ENCODE measurements around the gene CHP2. TPM values are rescaled to one million over a fixed set of nuclear protein-coding genes. Genes with fewer than 3 reads are reported as not detected.

The CHP2 gene
- total and polyA plus RNA-seq, 2 donors (not counting 3 experiments of a cell fraction or from before 2014, with no cell fraction given) = not detected

DNA sequence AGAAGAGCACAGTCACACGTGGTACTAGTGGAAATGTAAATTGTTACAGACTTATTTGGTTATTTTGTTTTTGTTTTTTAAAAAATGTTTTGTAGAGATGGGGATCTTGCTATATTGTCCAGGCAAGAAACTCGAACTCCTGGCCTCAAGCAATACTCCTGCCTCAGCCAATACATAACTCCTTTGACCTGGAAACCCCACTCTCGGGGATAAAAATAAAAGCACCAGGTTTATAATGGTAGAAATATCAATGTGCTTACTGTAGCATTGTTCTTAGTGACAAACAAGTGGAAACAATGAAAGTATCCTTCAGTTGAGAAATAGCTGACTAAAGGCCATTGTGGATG lies 30.1 kb upstream of the CHP2 start:
- intact Hi-C loops (cut with micrococcal nuclease) = no loop called here
- CTCF ChIA-PET = interaction anchor here (1.5 kb wide), 1 partner anchor 285 kb away, joined by 3 read pairs; no protein-coding TSS in a partner anchor

GRCh38 chr16:23726710-23727109 lies 28.1 kb upstream of the CHP2 start:
- Histone ChIP-seq H3K27ac (ENCODE audit: insufficient read depth, low read depth, low read length) (no peak overlapping the region), H3K4me2 (ENCODE audit: insufficient read depth, low read length) (no peak overlapping the region), H2AFZ (ENCODE audit: low read depth, low read length) (no peak overlapping the region), H3K79me2 (ENCODE audit: control insufficient read depth, insufficient read depth, low read length) (no peaks in the 10 kb centered on the region), H3K27me3 (ENCODE audit: control insufficient read depth in 2 of 2, insufficient read depth in 2 of 2, low read length in 2 of 2) (no peaks in the 10 kb centered on the region), H3K36me3 (ENCODE audit: control insufficient read depth in 2 of 2, extremely low read depth in 1 of 2, insufficient read depth in 2 of 2, low read length in 2 of 2) (no peaks in the 10 kb centered on the region), H3K4me3 (replicated peaks in 1 of 3; ENCODE audit: insufficient read depth in 1 of 3, low read depth in 1 of 3, low read length in 3 of 3) (no peak overlapping the region), H3K9me1 (replicated peaks; ENCODE audit: control insufficient read depth, extremely low read depth, insufficient read depth, low read length) (no peaks in the 10 kb centered on the region), H3K9me3 (replicated peaks; ENCODE audit: control insufficient read depth, insufficient read depth, low read length) (no peaks in the 10 kb centered on the region), H3K4me1 (ENCODE audit: control insufficient read depth, extremely low read depth, insufficient read depth, low read length) (no peaks in the 10 kb centered on the region), H3K9ac (replicated peaks; ENCODE audit: extremely low read depth, insufficient read depth, low read length) (no peak overlapping the region), H4K20me1 (replicated peaks; ENCODE audit: control insufficient read depth, extremely low read depth, insufficient read depth, low read length) (no peaks in the 10 kb centered on the region)
- intact Hi-C loops (cut with micrococcal nuclease) = loop anchor here (1.0 kb wide), 1 partner anchor 169 kb away; the partner anchor contains the start of genes EARS2 and UBFD1
- ChIA-PET CTCF (interaction anchor here (1.1 to 2.7 kb wide), 6 partner anchors 11 to 344 kb away, joined by 3 to 13 read pairs (median 6); no protein-coding TSS in a partner anchor), POLR2A (no interaction called here)
- TF ChIP-seq POLR2A (IDR thresholded peaks at IDR 0.05; ENCODE audit: low read depth, low read length) (no peak), MYC (IDR thresholded peaks at IDR 0.05; ENCODE audit: low read depth, low read length) (no peak), EZH2 (IDR thresholded peaks at IDR 0.05; ENCODE audit: borderline replicate concordance, low read depth, low read length, severe bottlenecking) (no peak), FOS (IDR thresholded peaks at IDR 0.05; ENCODE audit: borderline replicate concordance, insufficient read depth, low read length) (no peak), POLR2AphosphoS5 (IDR thresholded peaks at IDR 0.05; ENCODE audit: insufficient read depth, low read depth, low read length) (no peak), CTCF (IDR thresholded peaks at IDR 0.05; ENCODE audit: extremely low read depth in 1 of 2, insufficient read depth in 1 of 2, low read depth in 1 of 2, low read length in 2 of 2) (no peak), GATA2 (IDR thresholded peaks at IDR 0.05; ENCODE audit: insufficient read depth, insufficient read length, low read depth, low read length) (no peak), JUN (IDR thresholded peaks at IDR 0.05; ENCODE audit: borderline replicate concordance, insufficient read depth, insufficient read length, low read depth) (no peak)
- TF ChIP-seq, protein P1, sequence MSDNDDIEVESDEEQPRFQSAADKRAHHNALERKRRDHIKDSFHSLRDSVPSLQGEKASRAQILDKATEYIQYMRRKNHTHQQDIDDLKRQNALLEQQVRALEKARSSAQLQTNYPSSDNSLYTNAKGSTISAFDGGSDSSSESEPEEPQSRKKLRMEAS (IDR thresholded peaks at IDR 0.05; ENCODE audit: insufficient read depth, insufficient read length) = no peak
- dilution Hi-C loops (cut with MboI; ENCODE audit: extremely low pct_ligation_motif_present, low sequenced_read_pairs) = no loop called here
- DNase-seq (ENCODE audit: low read depth, low spot score) = no peak
- BruUV-seq (replicated peaks) = no TSS peak
- no peak for FAIRE-seq

More for the DNA sequence above, 30.1 kb upstream of the CHP2 start:
- no peaks in the 10 kb centered on the region for H3K9me1 ChIP-seq (replicated peaks; ENCODE audit: control insufficient read depth, extremely low read depth, insufficient read depth, low read length)
- no peak overlapping the region for H2AFZ ChIP-seq (ENCODE audit: low read depth, low read length)
- H3K9me3 ChIP-seq (replicated peaks; ENCODE audit: control insufficient read depth, insufficient read depth, low read length) = no peaks in the 10 kb centered on the region
- POLR2A ChIA-PET = no interaction called here
- no peaks in the 10 kb centered on the region for H3K27me3 ChIP-seq (ENCODE audit: control insufficient read depth in 2 of 2, insufficient read depth in 2 of 2, low read length in 2 of 2)
- H3K4me2 ChIP-seq (ENCODE audit: insufficient read depth, low read length) = no peak overlapping the region
- BruUV-seq (replicated peaks) = no TSS peak
- no peak for TF ChIP-seq POLR2A (IDR thresholded peaks at IDR 0.05; ENCODE audit: low read depth, low read length)
- TF ChIP-seq FOS (IDR thresholded peaks at IDR 0.05; ENCODE audit: borderline replicate concordance, insufficient read depth, low read length) = no peak
- TF ChIP-seq, protein P1 (IDR thresholded peaks at IDR 0.05; ENCODE audit: insufficient read depth, insufficient read length) = no peak
- TF ChIP-seq POLR2AphosphoS5 (IDR thresholded peaks at IDR 0.05; ENCODE audit: insufficient read depth, low read depth, low read length) = no peak
- no peak for TF ChIP-seq JUN (IDR thresholded peaks at IDR 0.05; ENCODE audit: borderline replicate concordance, insufficient read depth, insufficient read length, low read depth)
- H3K4me3 ChIP-seq (replicated peaks in 1 of 3; ENCODE audit: insufficient read depth in 1 of 3, low read depth in 1 of 3, low read length in 3 of 3) = no peak overlapping the region
- no peaks in the 10 kb centered on the region for H3K4me1 ChIP-seq (ENCODE audit: control insufficient read depth, extremely low read depth, insufficient read depth, low read length)
- H4K20me1 ChIP-seq (replicated peaks; ENCODE audit: control insufficient read depth, extremely low read depth, insufficient read depth, low read length) = no peaks in the 10 kb centered on the region
- H3K27ac ChIP-seq (ENCODE audit: insufficient read depth, low read depth, low read length) = no peak overlapping the region
- FAIRE-seq (no peak), DNase-seq (ENCODE audit: low read depth, low spot score) (no peak)
- dilution Hi-C loops (cut with MboI; ENCODE audit: extremely low pct_ligation_motif_present, low sequenced_read_pairs) = no loop called here
- H3K79me2 ChIP-seq (ENCODE audit: control insufficient read depth, insufficient read depth, low read length) = no peaks in the 10 kb centered on the region
- H3K36me3 ChIP-seq (ENCODE audit: control insufficient read depth in 2 of 2, extremely low read depth in 1 of 2, insufficient read depth in 2 of 2, low read length in 2 of 2) = no peaks in the 10 kb centered on the region
- H3K9ac ChIP-seq (replicated peaks; ENCODE audit: extremely low read depth, insufficient read depth, low read length) = no peak overlapping the region

Data from endothelial cell of umbilical vein (primary cell).